Spleen (tissue), 11 donors: Measurements from ENCODE around the gene SH3RF3. TPM values are rescaled to one million over a fixed set of nuclear protein-coding genes. Genes with fewer than 3 reads are reported as not detected.

Experiments used
- DNase-seq: peaks from one replicate; pipeline ENCODE4 v3.0.0-alpha.2; 2020
- H3K27ac ChIP-seq, 8 donors: fragments of 200-600 bp; sonication (generic) in 7 of 8; 1 replicate in 4 of 8; 2 replicates in 4 of 8; pipeline versions ENCODE4 v1.5.0 to v1.8.0; 2016 to 2021; ENCODE audit warnings: inconsistent platforms in 4 of 8, mild to moderate bottlenecking in 4 of 8, moderate library complexity in 1 of 8
- H3K27me3 ChIP-seq, 7 donors: fragments of 200-600 bp; sonication (generic) in 6 of 7; replicated peaks in 1 of 7; 1 replicate in 4 of 7; 2 replicates in 3 of 7; pipeline versions ENCODE4 v1.5.0 to v1.8.0; 2016 to 2021; ENCODE audit warnings: inconsistent platforms in 3 of 7, mild to moderate bottlenecking in 1 of 7
- H3K36me3 ChIP-seq, 6 donors: fragments of 200-600 bp; sonication (generic) in 5 of 6; 1 replicate in 4 of 6; 2 replicates in 2 of 6; pipeline versions ENCODE4 v1.5.0 to v1.8.0; 2016 to 2021; ENCODE audit warnings: inconsistent platforms in 2 of 6
- H3K4me1 ChIP-seq, 6 donors: fragments of 200-600 bp; sonication (generic) in 5 of 6; 1 replicate in 3 of 6; 2 replicates in 3 of 6; pipeline versions ENCODE4 v1.5.0 to v1.8.0; 2016 to 2021; ENCODE audit warnings: inconsistent platforms in 3 of 6
- H3K4me3 ChIP-seq, 8 donors: fragments of 200-600 bp; sonication (generic) in 7 of 8; 1 replicate in 4 of 8; 2 replicates in 4 of 8; pipeline versions ENCODE4 v1.5.0 to v1.8.0; 2016 to 2021; ENCODE audit warnings: inconsistent platforms in 4 of 8, mild to moderate bottlenecking in 4 of 8, moderate library complexity in 2 of 8
- H3K9me3 ChIP-seq, 8 donors: fragments of 200-600 bp; sonication (generic) in 7 of 8; 1 replicate in 4 of 8; 2 replicates in 4 of 8; pipeline versions ENCODE4 v1.5.0 to v1.8.0; 2016 to 2021; ENCODE audit warnings: inconsistent platforms in 4 of 8
- POLR2A ChIP-seq, 3 donors: fragments of 450-650 bp; IDR thresholded peaks; one replicate each; pipeline ENCODE4 v1.5.1; 2017; ENCODE audit warnings: antibody characterized with exemption in 3 of 3, mild to moderate bottlenecking in 1 of 3
- POLR2AphosphoS5 ChIP-seq, 3 donors: sonication (generic); formaldehyde crosslinking; IDR thresholded peaks; one replicate each; pipeline ENCODE4 v1.5.1; 2017; ENCODE audit warnings: antibody characterized with exemption in 3 of 3
- WGBS, 5 donors: extraction: QIAGEN DNeasy Blood & Tissue Kit in 3 of 5; methylation state at CpG; one replicate each; pipeline versions ENCODE4 v1.1.5 to v1.1.7; 2013 to 2018; 5-methylcytosine and 5-hydroxymethylcytosine counted together
- intact Hi-C: fragments of 100-400 bp; cut with DNase I; formaldehyde crosslinking; loops from one replicate; pipeline ENCODE4 v1.15.0; 2023; ENCODE audit warnings: low total_unique reads
- polyA plus RNA-seq, 3 donors: library from polyadenylated mRNA; stranded (reverse); fragments of 200-250 nt; gene quantifications; one replicate each; pipeline ENCODE4 v1.2.1, GENCODE V29; 2013
- total RNA-seq, 7 donors: library from RNA; depleted of rRNA in 3 of 7; stranded (reverse); fragments of >200 nt in 3 of 7; fragmentation: NEBNext Ultra II Directional in 4 of 7; extraction: Animal tissue kit (Norgen Biotek cat#: 25700) in 4 of 7; gene quantifications; one replicate each; pipeline versions ENCODE4 v1.1.0 to v1.2.1, GENCODE V29; 2016 to 2021
- TF ChIP-seq, protein P1 (sequence below), 11 experiments: fragments of 200-600 bp in 7 of 11; fragments of 450-650 bp in 4 of 11; sonication (generic) in 4 of 11; IDR thresholded peaks in 8 of 11; conservative IDR thresholded peaks in 3 of 11; 1 replicate in 7 of 11; 2 replicates in 4 of 11; pipeline versions ENCODE4 v1.4.0 to v1.8.0; 2016 to 2021; ENCODE audit warnings: antibody characterized with exemption in 11 of 11, inconsistent platforms in 4 of 11, mild to moderate bottlenecking in 1 of 11
- donor health status: healthy with polysubstance abuse.
- donor health status: DM: no; HTN: no; CAD: no; lungs with moderate emphysema.
- donor health status: DM: no; HTN: no; CAD: no.
- donor health status: Bipolar disorder and iron deficiency.
- donor health status: healthy.
- donor health status: DM: no; HTN: no; CAD: no.
- donor health status: DM: yes; HTN: yes; CAD: no.

SH3RF3 gene
- total and polyA plus RNA-seq, 10 donors, result 1.3 to 7.6 (median 4.7) TPM

DNA sequence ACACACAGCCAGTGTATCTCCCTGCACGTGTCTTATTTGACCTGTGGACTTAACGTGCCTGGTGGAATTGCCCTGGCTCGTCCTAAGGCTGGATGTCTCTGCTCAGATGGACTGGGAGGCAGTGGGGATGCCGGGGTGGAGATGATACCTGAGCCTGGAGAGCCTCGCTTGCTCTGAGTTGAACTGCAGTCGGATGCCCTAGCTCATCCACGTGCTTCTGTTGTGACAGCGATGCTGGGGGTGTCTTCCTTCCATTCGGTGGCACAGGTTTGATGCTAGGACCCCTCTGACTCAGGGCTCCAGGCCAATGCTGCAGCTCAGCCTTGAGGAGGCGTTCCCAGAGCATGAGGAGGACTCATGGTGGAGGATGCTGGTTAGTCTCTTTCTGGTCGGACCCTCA is 117.6 kb downstream of the SH3RF3 start:
- Histone ChIP-seq H3K27ac (no peak overlapping the region), H3K4me1 (peaks cover 5 to 56% (median 41%) of the 10 kb centered on the region in 6 donors), H3K9me3 (no peaks in the 10 kb centered on the region), H3K4me3 (no peak overlapping the region), H3K27me3 (no peaks in the 10 kb centered on the region), H3K36me3 (no peaks in the 10 kb centered on the region)
- DNase-seq, result peak; percentile 34
- intact Hi-C loops, result no loop called here
- TF ChIP-seq, protein P1, sequence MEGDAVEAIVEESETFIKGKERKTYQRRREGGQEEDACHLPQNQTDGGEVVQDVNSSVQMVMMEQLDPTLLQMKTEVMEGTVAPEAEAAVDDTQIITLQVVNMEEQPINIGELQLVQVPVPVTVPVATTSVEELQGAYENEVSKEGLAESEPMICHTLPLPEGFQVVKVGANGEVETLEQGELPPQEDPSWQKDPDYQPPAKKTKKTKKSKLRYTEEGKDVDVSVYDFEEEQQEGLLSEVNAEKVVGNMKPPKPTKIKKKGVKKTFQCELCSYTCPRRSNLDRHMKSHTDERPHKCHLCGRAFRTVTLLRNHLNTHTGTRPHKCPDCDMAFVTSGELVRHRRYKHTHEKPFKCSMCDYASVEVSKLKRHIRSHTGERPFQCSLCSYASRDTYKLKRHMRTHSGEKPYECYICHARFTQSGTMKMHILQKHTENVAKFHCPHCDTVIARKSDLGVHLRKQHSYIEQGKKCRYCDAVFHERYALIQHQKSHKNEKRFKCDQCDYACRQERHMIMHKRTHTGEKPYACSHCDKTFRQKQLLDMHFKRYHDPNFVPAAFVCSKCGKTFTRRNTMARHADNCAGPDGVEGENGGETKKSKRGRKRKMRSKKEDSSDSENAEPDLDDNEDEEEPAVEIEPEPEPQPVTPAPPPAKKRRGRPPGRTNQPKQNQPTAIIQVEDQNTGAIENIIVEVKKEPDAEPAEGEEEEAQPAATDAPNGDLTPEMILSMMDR (IDR thresholded peaks at IDR 0.05 in 8 of 11, conservative IDR thresholded peaks at IDR 0.05 in 3 of 11), result no peak
- TF ChIP-seq POLR2A (IDR thresholded peaks at IDR 0.05), result no peak
- TF ChIP-seq POLR2AphosphoS5 (IDR thresholded peaks at IDR 0.05), result no peak
- WGBS, 5 donors, result 87 to 98% (median 94%) methylated on average over 11 of the region's 11 CpGs

DNA sequence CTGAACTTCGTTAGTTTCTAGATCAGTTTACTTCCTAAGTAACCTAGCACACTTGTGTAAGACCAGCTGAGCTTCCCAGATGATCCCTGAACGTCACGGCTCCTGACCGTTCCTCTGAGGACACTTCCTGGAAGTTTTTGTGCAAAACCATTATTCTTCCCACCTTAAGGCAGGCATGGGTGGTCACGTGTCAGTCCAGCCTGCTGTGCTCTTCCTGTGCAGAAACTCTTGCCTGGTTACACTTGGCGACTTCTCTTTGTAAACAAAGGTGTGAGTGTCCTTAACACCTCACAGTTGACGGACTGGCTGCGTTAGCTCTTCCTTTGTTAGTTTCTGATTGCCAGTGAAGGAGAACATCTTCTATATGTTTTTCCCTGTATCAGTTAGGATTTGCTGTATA is 118.3 kb downstream of the SH3RF3 start:
- DNase-seq, result peak; percentile 47
- intact Hi-C loops, result no loop called here
- TF ChIP-seq POLR2A (IDR thresholded peaks at IDR 0.05) (no peak), POLR2AphosphoS5 (IDR thresholded peaks at IDR 0.05) (no peak)
- Histone ChIP-seq H3K4me1 (peaks cover 5 to 50% (median 35%) of the 10 kb centered on the region in 6 donors), H3K36me3 (no peaks in the 10 kb centered on the region), H3K27me3 (no peaks in the 10 kb centered on the region), H3K27ac (peak overlapping the region in 2 of 8 donors; percentile 40 to 59), H3K9me3 (no peaks in the 10 kb centered on the region), H3K4me3 (no peak overlapping the region)
- WGBS, 5 donors, result 52 to 68% (median 54%) methylated on average over 8 of the region's 8 CpGs

DNA sequence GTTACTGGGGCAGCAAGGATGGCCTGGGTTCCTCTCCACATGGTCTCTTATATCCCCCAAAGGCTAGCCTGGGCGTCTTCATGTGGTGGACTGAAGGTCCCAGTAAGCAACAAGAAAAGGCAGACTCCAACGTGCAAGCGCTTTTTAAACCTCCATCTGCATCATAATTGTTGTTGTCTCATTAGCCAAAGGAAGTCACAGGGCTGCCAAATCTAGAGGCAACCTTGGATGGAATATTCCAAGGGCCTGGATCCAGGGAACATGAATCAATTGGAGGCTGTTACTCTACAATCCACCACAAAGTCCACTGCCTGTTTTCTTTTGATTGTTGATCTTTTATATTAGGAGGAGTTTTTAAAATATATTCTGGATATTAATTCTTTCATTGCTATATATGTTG is 118.8 kb downstream of the SH3RF3 start:
- TF ChIP-seq POLR2A (IDR thresholded peaks at IDR 0.05) (no peak), POLR2AphosphoS5 (IDR thresholded peaks at IDR 0.05) (peak in 1 of 3 donors; percentile 32)
- TF ChIP-seq, protein P1 (IDR thresholded peaks at IDR 0.05 in 8 of 11, conservative IDR thresholded peaks at IDR 0.05 in 3 of 11), result no peak
- Histone ChIP-seq H3K27me3 (no peaks in the 10 kb centered on the region), H3K27ac (peak overlapping the region in 6 of 8 donors; percentile 22 to 59 (median 40)), H3K4me1 (peaks cover 5 to 45% (median 30%) of the 10 kb centered on the region in 6 donors), H3K4me3 (no peak overlapping the region), H3K9me3 (no peaks in the 10 kb centered on the region), H3K36me3 (no peaks in the 10 kb centered on the region)
- 66 to 80% (median 73%) methylated on average over 3 of the region's 3 CpGs for WGBS, 5 donors
- intact Hi-C loops, result no loop called here
- DNase-seq, result peak; percentile 43

DNA sequence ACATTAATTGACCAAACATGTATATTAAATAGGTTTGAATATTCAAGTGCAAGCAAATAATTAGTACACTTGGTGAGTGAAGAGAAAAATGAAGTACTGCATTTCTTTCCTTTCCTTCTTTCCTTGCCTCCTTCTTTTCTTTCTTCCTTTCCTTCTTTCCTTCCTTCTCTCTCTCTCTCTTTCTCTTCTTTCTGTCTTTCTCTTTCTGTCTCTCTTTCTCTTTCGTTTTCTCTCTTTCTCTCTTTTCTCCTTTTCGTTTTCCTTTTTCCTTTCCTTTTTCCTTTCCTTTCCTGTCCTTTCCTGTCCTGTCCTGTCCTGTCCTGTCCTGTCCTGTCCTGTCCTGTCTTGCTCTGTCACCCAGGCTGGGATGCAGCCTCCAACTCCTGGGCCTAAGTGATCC is 119.6 kb downstream of the SH3RF3 start:
- Histone ChIP-seq H3K27me3 (no peaks in the 10 kb centered on the region), H3K4me3 (no peak overlapping the region), H3K27ac (peak overlapping the region in 5 of 8 donors; percentile 13 to 59 (median 40)), H3K36me3 (no peaks in the 10 kb centered on the region), H3K4me1 (peaks cover 0 to 42% (median 24%) of the 10 kb centered on the region in 6 donors), H3K9me3 (no peaks in the 10 kb centered on the region)
- intact Hi-C loops, result no loop called here
- DNase-seq, result no peak
- WGBS, 5 donors, result 70 to 82% (median 78%) methylated on average over 2 of the region's 2 CpGs
- TF ChIP-seq POLR2AphosphoS5 (IDR thresholded peaks at IDR 0.05) (no peak), POLR2A (IDR thresholded peaks at IDR 0.05) (no peak)
- TF ChIP-seq, protein P1 (IDR thresholded peaks at IDR 0.05 in 8 of 11, conservative IDR thresholded peaks at IDR 0.05 in 3 of 11), result no peak

DNA sequence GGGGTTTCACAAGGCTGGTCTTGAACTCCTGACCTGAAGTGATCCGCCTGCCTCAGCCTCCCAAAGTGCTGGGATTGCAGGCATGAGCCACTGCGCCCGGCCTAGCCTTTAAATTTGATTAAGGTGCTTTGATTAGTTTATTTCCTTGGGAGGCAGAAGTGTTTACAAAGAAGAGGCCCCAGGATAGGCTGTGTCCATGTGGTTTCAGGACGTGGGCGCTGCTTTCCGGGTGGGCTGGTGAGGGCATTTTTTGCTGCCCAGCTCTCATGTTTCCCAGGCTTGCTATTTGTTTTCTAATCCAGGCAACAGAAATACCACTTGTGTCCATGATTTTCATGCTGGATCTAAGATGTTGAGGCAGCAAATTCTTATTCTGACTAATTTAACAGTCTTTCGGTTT is 124.2 kb downstream of the SH3RF3 start:
- 90 to 98% (median 94%) methylated on average over 7 of the region's 7 CpGs for WGBS, 5 donors

More for the DNA sequence above, 124.2 kb downstream of the SH3RF3 start:
- no peak for TF ChIP-seq POLR2AphosphoS5 (IDR thresholded peaks at IDR 0.05)
- no peak for TF ChIP-seq POLR2A (IDR thresholded peaks at IDR 0.05)
- TF ChIP-seq, protein P1 (IDR thresholded peaks at IDR 0.05 in 8 of 11, conservative IDR thresholded peaks at IDR 0.05 in 3 of 11), result no peak
- Histone ChIP-seq H3K27ac (no peak overlapping the region), H3K4me3 (no peak overlapping the region), H3K36me3 (no peaks in the 10 kb centered on the region), H3K27me3 (no peaks in the 10 kb centered on the region), H3K4me1 (peaks cover 23 to 61% (median 37%) of the 10 kb centered on the region in 6 donors), H3K9me3 (no peaks in the 10 kb centered on the region)
- DNase-seq, result peak; percentile 51
- intact Hi-C loops, result no loop called here
